Mammary epithelial cell (primary cell): ENCODE measurements around the gene AKT3.

ENCODE experiments used
- EZH2 ChIP-seq: IDR thresholded peaks from 2 replicates; pipeline ENCODE4 v1.6.1; 2012; ENCODE audit warnings: low read length, inconsistent platforms, borderline replicate concordance
- TF ChIP-seq, protein P1 (sequence below), 2 donors: IDR thresholded peaks in 1 of 2; conservative IDR thresholded peaks in 1 of 2; 2 replicates each; pipeline ENCODE4 v1.5.1; 2011 to 2012; ENCODE audit warnings: inconsistent platforms in 2 of 2, low read length in 2 of 2, mild to moderate bottlenecking in 2 of 2, control low read depth in 1 of 2, low read depth in 1 of 2; ENCODE audit not compliant: insufficient read depth in 1 of 2; ENCODE audit errors: extremely low read depth in 1 of 2

- TF ChIP-seq, protein P1, sequence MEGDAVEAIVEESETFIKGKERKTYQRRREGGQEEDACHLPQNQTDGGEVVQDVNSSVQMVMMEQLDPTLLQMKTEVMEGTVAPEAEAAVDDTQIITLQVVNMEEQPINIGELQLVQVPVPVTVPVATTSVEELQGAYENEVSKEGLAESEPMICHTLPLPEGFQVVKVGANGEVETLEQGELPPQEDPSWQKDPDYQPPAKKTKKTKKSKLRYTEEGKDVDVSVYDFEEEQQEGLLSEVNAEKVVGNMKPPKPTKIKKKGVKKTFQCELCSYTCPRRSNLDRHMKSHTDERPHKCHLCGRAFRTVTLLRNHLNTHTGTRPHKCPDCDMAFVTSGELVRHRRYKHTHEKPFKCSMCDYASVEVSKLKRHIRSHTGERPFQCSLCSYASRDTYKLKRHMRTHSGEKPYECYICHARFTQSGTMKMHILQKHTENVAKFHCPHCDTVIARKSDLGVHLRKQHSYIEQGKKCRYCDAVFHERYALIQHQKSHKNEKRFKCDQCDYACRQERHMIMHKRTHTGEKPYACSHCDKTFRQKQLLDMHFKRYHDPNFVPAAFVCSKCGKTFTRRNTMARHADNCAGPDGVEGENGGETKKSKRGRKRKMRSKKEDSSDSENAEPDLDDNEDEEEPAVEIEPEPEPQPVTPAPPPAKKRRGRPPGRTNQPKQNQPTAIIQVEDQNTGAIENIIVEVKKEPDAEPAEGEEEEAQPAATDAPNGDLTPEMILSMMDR (conservative IDR thresholded peaks at IDR 0.05 in 1 of 2, IDR thresholded peaks at IDR 0.05 in 1 of 2; ENCODE audit: extremely low read depth in 1 of 2, insufficient read depth in 1 of 2, low read depth in 1 of 2, low read length in 2 of 2) = no peak
- no peak for TF ChIP-seq EZH2
Measured at GRCh38 chr1:243745356-243745755, 104.7 kb downstream of the AKT3 start.
